H9 (cell line): ENCODE results near the gene TBL3. TPM values are rescaled to one million over a fixed set of nuclear protein-coding genes. Genes with fewer than 3 reads are reported as not detected.

Experiments used
- DNase-seq: peaks from one replicate; pipeline ENCODE4 v3.0.0-alpha.2; 2017
- H2AFZ ChIP-seq: one replicate; pipeline ENCODE4 v1.6.1; 2013; ENCODE audit warnings: mild to moderate bottlenecking, low read length, control low read depth, moderate library complexity
- H2AK5ac ChIP-seq: 2 replicates; pipeline ENCODE4 v1.6.1; 2013; ENCODE audit warnings: low read length, control low read depth, mixed read lengths; ENCODE audit not compliant: insufficient read length
- H2BK120ac ChIP-seq: one replicate; pipeline ENCODE4 v1.6.1; 2013; ENCODE audit warnings: low read depth, mild to moderate bottlenecking, low read length, control low read depth, inconsistent platforms; ENCODE audit not compliant: poor library complexity, severe bottlenecking
- H2BK12ac ChIP-seq: 2 replicates; pipeline ENCODE4 v1.6.1; 2013; ENCODE audit warnings: low read length, control low read depth, mixed read lengths, low read depth; ENCODE audit not compliant: insufficient read length
- H2BK15ac ChIP-seq: 2 replicates; pipeline ENCODE4 v1.6.1; 2013; ENCODE audit warnings: low read depth, low read length, control low read depth
- H2BK20ac ChIP-seq: one replicate; pipeline ENCODE4 v1.6.1; 2013; ENCODE audit warnings: low read depth, mild to moderate bottlenecking, low read length, control low read depth, inconsistent platforms; ENCODE audit not compliant: poor library complexity, severe bottlenecking
- H2BK5ac ChIP-seq: 2 replicates; pipeline ENCODE4 v1.6.1; 2013; ENCODE audit warnings: low read length, control low read depth, mixed read lengths; ENCODE audit not compliant: insufficient read length
- H3K14ac ChIP-seq: 2 replicates; pipeline ENCODE4 v1.6.1; 2013; ENCODE audit warnings: low read length, control low read depth; ENCODE audit not compliant: insufficient read depth
- H3K18ac ChIP-seq: 2 replicates; pipeline ENCODE4 v1.6.1; 2013; ENCODE audit warnings: low read depth, mild to moderate bottlenecking, mixed read lengths, low read length, control low read depth; ENCODE audit not compliant: insufficient read length
- H3K23ac ChIP-seq: 2 replicates; pipeline ENCODE4 v1.6.1; 2013; ENCODE audit warnings: low read length, control low read depth, mixed read lengths, low read depth; ENCODE audit not compliant: insufficient read length
- H3K23me2 ChIP-seq: 2 replicates; pipeline ENCODE4 v1.6.1; 2013; ENCODE audit warnings: low read depth, mild to moderate bottlenecking, mixed read lengths, low read length, control low read depth; ENCODE audit not compliant: insufficient read length, poor library complexity, severe bottlenecking
- H3K27ac ChIP-seq: 2 replicates; pipeline ENCODE4 v1.5.1; 2013; ENCODE audit warnings: low read length, control low read depth, mixed read lengths, low read depth; ENCODE audit not compliant: insufficient read length
- H3K27me3 ChIP-seq: 2 replicates; pipeline ENCODE4 v1.6.1; 2013; ENCODE audit warnings: low read length, control low read depth, inconsistent platforms; ENCODE audit not compliant: insufficient read depth
- H3K4ac ChIP-seq: 2 replicates; pipeline ENCODE4 v1.6.1; 2013; ENCODE audit warnings: low read depth, mild to moderate bottlenecking, control low read depth, inconsistent platforms, low read length, moderate library complexity
- H3K4me1 ChIP-seq: 2 replicates; pipeline ENCODE4 v1.6.1; 2013; ENCODE audit warnings: low read length, control low read depth, inconsistent platforms; ENCODE audit not compliant: insufficient read depth
- H3K4me2 ChIP-seq: 2 replicates; pipeline ENCODE4 v1.6.1; 2013; ENCODE audit warnings: low read length, control low read depth, mixed read lengths; ENCODE audit not compliant: insufficient read length, insufficient read depth
- H3K56ac ChIP-seq: 2 replicates; pipeline ENCODE4 v1.6.1; 2013; ENCODE audit warnings: low read depth, mild to moderate bottlenecking, mixed read lengths, low read length, control low read depth; ENCODE audit not compliant: insufficient read length
- H3K79me1 ChIP-seq: 2 replicates; pipeline ENCODE4 v1.6.1; 2013; ENCODE audit warnings: low read depth, mild to moderate bottlenecking, moderate library complexity, low read length, control low read depth, inconsistent platforms; ENCODE audit not compliant: insufficient read depth, poor library complexity, severe bottlenecking
- H3K79me2 ChIP-seq: 2 replicates; pipeline ENCODE4 v1.6.1; 2013; ENCODE audit warnings: low read length, control low read depth, inconsistent platforms; ENCODE audit not compliant: insufficient read depth
- H3K9ac ChIP-seq: 2 replicates; pipeline ENCODE4 v1.6.1; 2013; ENCODE audit warnings: low read length, control low read depth, mixed read lengths; ENCODE audit not compliant: insufficient read length; ENCODE audit errors: extremely low read depth
- H3K9me3 ChIP-seq: one replicate; pipeline ENCODE4 v1.6.1; 2013; ENCODE audit warnings: low read depth, low read length, inconsistent platforms; ENCODE audit not compliant: control insufficient read depth
- H3T11ph ChIP-seq: one replicate; pipeline ENCODE4 v1.6.1; 2013; ENCODE audit warnings: mild to moderate bottlenecking, low read length, control low read depth, inconsistent platforms
- H4K20me1 ChIP-seq: one replicate; pipeline ENCODE4 v1.6.1; 2013; ENCODE audit not compliant: control insufficient read depth, insufficient read length, insufficient read depth
- H4K5ac ChIP-seq: 2 replicates; pipeline ENCODE4 v1.6.1; 2013; ENCODE audit warnings: low read depth, mild to moderate bottlenecking, mixed read lengths, low read length, control low read depth; ENCODE audit not compliant: insufficient read length
- H4K8ac ChIP-seq: replicated peaks from 2 replicates; pipeline ENCODE4 v1.6.1; 2013; ENCODE audit warnings: low read length, control low read depth, mixed read lengths, low read depth; ENCODE audit not compliant: insufficient read length
- H4K91ac ChIP-seq: 2 replicates; pipeline ENCODE4 v1.6.1; 2013; ENCODE audit warnings: low read depth, mild to moderate bottlenecking, moderate library complexity, mixed read lengths, low read length, control low read depth; ENCODE audit not compliant: insufficient read length
- H3K27ac Mint-ChIP-seq, 3 experiments: 2 replicates in 2 of 3; 3 replicates in 1 of 3; pipeline ENCODE4 v1.8.0; 2020 to 2021; ENCODE audit warnings: mixed read lengths in 3 of 3, mild to moderate bottlenecking in 1 of 3, moderate library complexity in 1 of 3
- H3K27me3 Mint-ChIP-seq: 2 replicates; pipeline ENCODE4 v1.8.0; 2021; ENCODE audit warnings: low read depth, mild to moderate bottlenecking, moderate library complexity, mixed read lengths
- H3K36me3 Mint-ChIP-seq, 3 experiments: 2 replicates in 2 of 3; 3 replicates in 1 of 3; pipeline ENCODE4 v1.8.0; 2020 to 2021; ENCODE audit warnings: low read depth in 3 of 3, mixed read lengths in 3 of 3; ENCODE audit not compliant: insufficient read depth in 1 of 3
- H3K4me1 Mint-ChIP-seq, 2 experiments: 2 replicates each; pipeline ENCODE4 v1.8.0; 2020; ENCODE audit warnings: mixed read lengths in 2 of 2
- H3K4me3 Mint-ChIP-seq, 2 experiments: 2 replicates in 1 of 2; 3 replicates in 1 of 2; pipeline ENCODE4 v1.8.0; 2020 to 2021; ENCODE audit warnings: mild to moderate bottlenecking in 2 of 2, mixed read lengths in 2 of 2, moderate library complexity in 1 of 2
- H3K9me3 Mint-ChIP-seq, 2 experiments: 2 replicates in 1 of 2; 3 replicates in 1 of 2; pipeline ENCODE4 v1.8.0; 2020; ENCODE audit warnings: mild to moderate bottlenecking in 2 of 2, mixed read lengths in 2 of 2, moderate library complexity in 1 of 2
- WGBS: extraction: QIAGEN DNeasy Blood & Tissue Kit; methylation state at CpG from one replicate; pipeline ENCODE4 v1.1.7; 2013; ENCODE audit warnings: missing lambda C conversion rate, low lambda C conversion rate, mixed read lengths; ENCODE audit not compliant: insufficient read length; ENCODE audit errors: extremely low coverage; 5-methylcytosine and 5-hydroxymethylcytosine counted together
- total RNA-seq: library from RNA; stranded (reverse); gene quantifications from 2 replicates; pipeline ENCODE4 v1.2.1, GENCODE V29; 2021
- TF ChIP-seq, protein P1 (sequence below): fragments of 200-600 bp; sonication (generic); conservative IDR thresholded peaks from 3 replicates; pipeline ENCODE4 v1.8.0; 2021; ENCODE audit warnings: antibody characterized with exemption, mild to moderate bottlenecking

The TBL3 gene
- total RNA-seq, 1 experiment from 2014 or later = 54.0 TPM

DNA sequence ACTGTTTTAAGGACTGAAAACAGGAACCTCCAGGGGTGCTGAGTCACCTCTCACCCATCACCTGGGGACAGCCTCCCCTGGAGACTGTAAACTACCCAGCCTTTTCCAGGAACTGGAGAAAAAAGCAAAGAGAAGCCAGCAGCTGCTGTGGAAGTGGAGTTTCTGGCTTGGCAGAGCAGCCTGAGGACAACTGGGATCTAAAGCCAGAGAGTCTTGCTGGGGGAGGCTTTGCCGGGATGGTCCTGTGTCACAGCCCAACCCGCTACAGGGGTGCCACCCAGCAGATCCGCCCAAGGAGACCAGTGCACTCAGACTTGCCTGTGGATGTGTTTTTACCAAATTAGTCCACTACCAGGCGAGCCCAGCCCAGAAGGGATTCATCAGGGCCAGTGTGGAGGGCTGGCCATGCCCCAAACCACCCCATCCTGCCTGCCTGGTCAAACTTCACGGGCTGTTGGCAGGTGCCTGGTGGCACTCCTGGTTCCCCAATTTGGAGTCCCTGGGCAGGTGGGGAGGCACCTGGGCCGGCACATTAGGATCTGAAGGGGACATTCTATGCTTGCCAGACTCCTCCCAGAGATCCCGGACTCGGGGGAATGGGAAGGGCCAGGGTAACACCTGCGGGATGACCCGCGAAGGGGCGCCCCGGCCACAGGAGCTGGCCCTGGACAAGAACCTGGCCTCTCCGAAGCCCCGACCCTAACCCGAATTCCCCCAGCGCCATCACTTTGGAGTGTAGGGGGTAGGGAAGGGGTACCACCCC, 29.6 kb upstream of the TBL3 start:
- TF ChIP-seq, protein P1, sequence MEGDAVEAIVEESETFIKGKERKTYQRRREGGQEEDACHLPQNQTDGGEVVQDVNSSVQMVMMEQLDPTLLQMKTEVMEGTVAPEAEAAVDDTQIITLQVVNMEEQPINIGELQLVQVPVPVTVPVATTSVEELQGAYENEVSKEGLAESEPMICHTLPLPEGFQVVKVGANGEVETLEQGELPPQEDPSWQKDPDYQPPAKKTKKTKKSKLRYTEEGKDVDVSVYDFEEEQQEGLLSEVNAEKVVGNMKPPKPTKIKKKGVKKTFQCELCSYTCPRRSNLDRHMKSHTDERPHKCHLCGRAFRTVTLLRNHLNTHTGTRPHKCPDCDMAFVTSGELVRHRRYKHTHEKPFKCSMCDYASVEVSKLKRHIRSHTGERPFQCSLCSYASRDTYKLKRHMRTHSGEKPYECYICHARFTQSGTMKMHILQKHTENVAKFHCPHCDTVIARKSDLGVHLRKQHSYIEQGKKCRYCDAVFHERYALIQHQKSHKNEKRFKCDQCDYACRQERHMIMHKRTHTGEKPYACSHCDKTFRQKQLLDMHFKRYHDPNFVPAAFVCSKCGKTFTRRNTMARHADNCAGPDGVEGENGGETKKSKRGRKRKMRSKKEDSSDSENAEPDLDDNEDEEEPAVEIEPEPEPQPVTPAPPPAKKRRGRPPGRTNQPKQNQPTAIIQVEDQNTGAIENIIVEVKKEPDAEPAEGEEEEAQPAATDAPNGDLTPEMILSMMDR = no peak
- H3K23ac ChIP-seq = no peak overlapping the region
- peak; percentile 29 for DNase-seq
- no peaks in the 10 kb centered on the region for H4K20me1 ChIP-seq
- no peak overlapping the region for H2BK5ac ChIP-seq
- H2AK5ac ChIP-seq = no peak overlapping the region
- H4K91ac ChIP-seq = no peak overlapping the region
- H3K56ac ChIP-seq = no peak overlapping the region
- Mint-ChIP-seq H3K27me3 (no peaks in the 10 kb centered on the region; the same call in 1 of the 2 replicates), H3K27ac (no peak overlapping the region), H3K4me1 (peaks cover 15 to 23% of the 10 kb centered on the region in 2 experiments), H3K9me3 (no peaks in the 10 kb centered on the region), H3K4me3 (peak overlapping the region; percentile 88 to 93), H3K36me3 (peaks cover 10 to 22% (median 17%) of the 10 kb centered on the region in 3 experiments; a peak in 6 of 7 replicates)
- no peaks in the 10 kb centered on the region for H3K79me1 ChIP-seq
- no peak overlapping the region for H2BK20ac ChIP-seq
- H3T11ph ChIP-seq = no peak overlapping the region
- no peaks in the 10 kb centered on the region for H3K79me2 ChIP-seq
- H2BK15ac ChIP-seq = no peak overlapping the region
- H3K4me1 ChIP-seq = peaks cover 4% of the 10 kb centered on the region; the same call in 1 of the 2 replicates
- no peaks in the 10 kb centered on the region for H3K9me3 ChIP-seq
- H4K5ac ChIP-seq = no peak overlapping the region
- no peak overlapping the region for H3K18ac ChIP-seq
- no CpG with 5 or more reads among the region's 17 CpGs for WGBS
- no peaks in the 10 kb centered on the region for H3K27me3 ChIP-seq
- no peak overlapping the region for H2BK12ac ChIP-seq
- no peak overlapping the region for H3K9ac ChIP-seq
- H3K14ac ChIP-seq = no peak overlapping the region
- peak overlapping the region; percentile 55 for H3K4me2 ChIP-seq
- H3K4ac ChIP-seq = no peak overlapping the region
- H2BK120ac ChIP-seq = no peak overlapping the region
- H4K8ac ChIP-seq = no peak overlapping the region
- no peak overlapping the region for H3K27ac ChIP-seq
- H3K23me2 ChIP-seq = peaks cover 7% of the 10 kb centered on the region
- no peak overlapping the region for H2AFZ ChIP-seq
